ENCODE results near the gene PRKCE.

DNA sequence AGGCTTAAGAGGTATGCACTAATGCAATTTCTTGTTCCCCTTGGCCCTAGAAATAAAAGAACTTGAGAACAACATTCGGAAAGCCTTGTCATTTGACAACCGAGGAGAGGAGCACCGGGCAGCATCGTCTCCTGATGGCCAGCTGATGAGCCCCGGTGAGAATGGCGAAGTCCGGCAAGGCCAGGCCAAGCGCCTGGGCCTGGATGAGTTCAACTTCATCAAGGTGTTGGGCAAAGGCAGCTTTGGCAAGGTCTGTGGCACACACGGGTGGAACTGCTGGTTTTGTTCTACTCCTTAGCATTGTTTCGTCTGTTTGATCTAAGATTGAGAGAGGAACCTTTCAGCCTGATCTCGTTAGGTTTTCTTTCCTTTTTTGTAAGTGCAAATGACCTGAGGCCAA, 355.9 kb downstream of the PRKCE start:
- TF ChIP-seq, protein P1, sequence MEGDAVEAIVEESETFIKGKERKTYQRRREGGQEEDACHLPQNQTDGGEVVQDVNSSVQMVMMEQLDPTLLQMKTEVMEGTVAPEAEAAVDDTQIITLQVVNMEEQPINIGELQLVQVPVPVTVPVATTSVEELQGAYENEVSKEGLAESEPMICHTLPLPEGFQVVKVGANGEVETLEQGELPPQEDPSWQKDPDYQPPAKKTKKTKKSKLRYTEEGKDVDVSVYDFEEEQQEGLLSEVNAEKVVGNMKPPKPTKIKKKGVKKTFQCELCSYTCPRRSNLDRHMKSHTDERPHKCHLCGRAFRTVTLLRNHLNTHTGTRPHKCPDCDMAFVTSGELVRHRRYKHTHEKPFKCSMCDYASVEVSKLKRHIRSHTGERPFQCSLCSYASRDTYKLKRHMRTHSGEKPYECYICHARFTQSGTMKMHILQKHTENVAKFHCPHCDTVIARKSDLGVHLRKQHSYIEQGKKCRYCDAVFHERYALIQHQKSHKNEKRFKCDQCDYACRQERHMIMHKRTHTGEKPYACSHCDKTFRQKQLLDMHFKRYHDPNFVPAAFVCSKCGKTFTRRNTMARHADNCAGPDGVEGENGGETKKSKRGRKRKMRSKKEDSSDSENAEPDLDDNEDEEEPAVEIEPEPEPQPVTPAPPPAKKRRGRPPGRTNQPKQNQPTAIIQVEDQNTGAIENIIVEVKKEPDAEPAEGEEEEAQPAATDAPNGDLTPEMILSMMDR (conservative IDR thresholded peaks at IDR 0.05; ENCODE audit: low read depth, low read length) = no peak
- no peak for TF ChIP-seq EZH2 (IDR thresholded peaks at IDR 0.05; ENCODE audit: borderline replicate concordance, low read depth, low read length, poor library complexity, severe bottlenecking)
